ENCODE measurements around the gene PAFAH1B1.

The PAFAH1B1 gene

DNA sequence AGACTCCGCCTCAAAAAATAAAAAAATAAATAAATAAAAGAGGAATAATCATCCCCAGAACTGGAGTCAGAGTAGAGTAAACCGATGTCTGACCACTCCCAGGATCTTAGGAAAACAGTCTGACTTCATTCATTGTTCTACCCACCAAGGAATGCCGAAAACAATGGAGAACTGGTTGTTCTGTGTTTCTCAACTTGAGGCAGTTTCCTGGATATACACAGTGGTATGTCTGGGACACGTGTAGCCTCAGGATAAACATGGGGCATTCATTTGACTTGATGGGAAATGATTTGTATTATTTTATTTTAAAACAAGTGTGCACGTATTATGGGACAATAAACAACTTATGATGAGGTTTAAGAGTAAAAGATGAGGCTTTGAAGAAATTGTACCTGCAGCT lies 32.8 kb upstream of the PAFAH1B1 start:
- no peak overlapping the region for H3K4me3 ChIP-seq (ENCODE audit: low read depth, low read length)
- TF ChIP-seq, protein P1, sequence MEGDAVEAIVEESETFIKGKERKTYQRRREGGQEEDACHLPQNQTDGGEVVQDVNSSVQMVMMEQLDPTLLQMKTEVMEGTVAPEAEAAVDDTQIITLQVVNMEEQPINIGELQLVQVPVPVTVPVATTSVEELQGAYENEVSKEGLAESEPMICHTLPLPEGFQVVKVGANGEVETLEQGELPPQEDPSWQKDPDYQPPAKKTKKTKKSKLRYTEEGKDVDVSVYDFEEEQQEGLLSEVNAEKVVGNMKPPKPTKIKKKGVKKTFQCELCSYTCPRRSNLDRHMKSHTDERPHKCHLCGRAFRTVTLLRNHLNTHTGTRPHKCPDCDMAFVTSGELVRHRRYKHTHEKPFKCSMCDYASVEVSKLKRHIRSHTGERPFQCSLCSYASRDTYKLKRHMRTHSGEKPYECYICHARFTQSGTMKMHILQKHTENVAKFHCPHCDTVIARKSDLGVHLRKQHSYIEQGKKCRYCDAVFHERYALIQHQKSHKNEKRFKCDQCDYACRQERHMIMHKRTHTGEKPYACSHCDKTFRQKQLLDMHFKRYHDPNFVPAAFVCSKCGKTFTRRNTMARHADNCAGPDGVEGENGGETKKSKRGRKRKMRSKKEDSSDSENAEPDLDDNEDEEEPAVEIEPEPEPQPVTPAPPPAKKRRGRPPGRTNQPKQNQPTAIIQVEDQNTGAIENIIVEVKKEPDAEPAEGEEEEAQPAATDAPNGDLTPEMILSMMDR (IDR thresholded peaks at IDR 0.05; ENCODE audit: insufficient read depth, low read depth, low read length, missing control alignments) = no peak
- DNase-seq (ENCODE audit: low read depth) = no peak

DNA sequence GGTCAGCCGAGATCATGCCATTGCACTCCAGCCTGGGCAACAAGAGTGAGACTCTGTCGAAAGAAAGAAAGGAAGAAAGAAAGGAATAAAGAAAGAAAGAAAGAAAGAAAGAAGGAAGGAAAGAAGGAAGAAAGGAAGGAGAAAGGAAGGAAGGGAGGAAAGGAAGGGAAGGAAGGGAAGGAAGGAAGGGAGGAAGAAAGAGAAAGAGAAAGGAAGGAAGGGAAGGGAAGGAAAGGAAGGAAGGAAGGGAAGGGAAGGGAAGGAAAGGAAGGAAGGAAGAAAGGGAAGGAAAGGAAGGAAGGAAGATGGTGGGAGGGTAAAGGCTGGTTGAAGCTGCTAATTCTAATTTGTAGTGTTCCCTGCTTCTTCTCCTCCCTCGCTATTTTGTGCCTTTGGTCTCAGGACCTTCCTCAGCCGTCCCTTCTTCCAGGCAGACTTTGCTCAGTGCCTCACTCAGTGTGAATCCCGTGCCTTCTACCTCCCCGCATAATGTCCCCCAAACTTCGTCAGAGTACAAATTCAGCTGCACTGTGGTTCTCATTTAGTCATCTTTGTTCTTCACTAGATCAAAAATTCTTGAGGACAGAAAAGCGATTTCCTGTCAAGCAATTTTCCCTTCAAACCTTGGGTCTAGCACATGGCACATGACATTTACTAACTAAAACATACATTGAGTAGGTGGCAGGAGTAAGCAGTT lies 31.1 kb upstream of the PAFAH1B1 start:
- no peak for DNase-seq (ENCODE audit: low read depth)
- TF ChIP-seq, protein P1 (IDR thresholded peaks at IDR 0.05; ENCODE audit: insufficient read depth, low read depth, low read length, missing control alignments) = no peak
- H3K4me3 ChIP-seq (ENCODE audit: low read depth, low read length) = no peak overlapping the region

DNA sequence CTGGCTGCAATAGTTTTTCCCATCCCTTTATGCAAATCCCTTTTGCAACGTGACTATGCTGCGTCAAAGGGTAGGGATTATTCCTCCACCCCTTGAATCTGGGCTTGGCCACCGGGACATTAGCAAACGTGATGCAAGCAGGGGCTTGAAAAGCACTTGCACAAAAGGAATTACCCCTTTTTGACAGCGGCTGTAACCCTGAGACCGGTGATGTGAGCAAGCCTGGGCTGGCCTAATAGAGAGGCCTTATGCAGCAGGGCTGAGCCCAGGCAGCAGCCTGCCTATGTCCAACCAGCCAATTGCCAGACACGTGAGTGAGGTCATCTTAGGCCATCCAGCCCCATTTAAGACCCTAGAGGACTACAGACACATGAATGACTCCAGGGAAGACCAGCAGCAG lies 30.4 kb upstream of the PAFAH1B1 start:
- TF ChIP-seq, protein P1 (IDR thresholded peaks at IDR 0.05; ENCODE audit: insufficient read depth, low read depth, low read length, missing control alignments) = no peak
- DNase-seq (ENCODE audit: low read depth) = peak; percentile 9

DNA sequence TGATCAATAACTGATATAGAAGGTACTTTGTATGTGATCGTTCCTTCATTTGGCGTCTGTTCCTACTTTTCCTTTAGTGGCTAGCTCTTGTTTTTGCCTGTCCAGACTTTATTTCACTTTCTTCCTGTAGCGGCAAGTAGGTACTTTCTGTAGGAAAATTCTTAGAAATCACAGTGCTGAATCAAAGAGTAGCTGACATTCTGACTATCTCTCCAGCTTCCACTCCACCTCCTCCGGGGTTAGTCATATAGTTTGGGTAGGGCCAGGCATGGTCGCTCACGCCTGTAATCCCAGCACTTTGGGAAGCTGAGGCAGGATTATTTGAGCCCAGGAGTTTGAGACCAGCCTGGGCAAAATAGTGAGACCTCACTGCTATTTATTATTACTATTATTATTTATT lies 29.9 kb upstream of the PAFAH1B1 start:
- DNase-seq (ENCODE audit: low read depth) = no peak
- H3K4me3 ChIP-seq (ENCODE audit: low read depth, low read length) = no peak overlapping the region
- TF ChIP-seq, protein P1 (IDR thresholded peaks at IDR 0.05; ENCODE audit: insufficient read depth, low read depth, low read length, missing control alignments) = no peak

More for the DNA sequence above, 30.4 kb upstream of the PAFAH1B1 start:
- no peak overlapping the region for H3K4me3 ChIP-seq (ENCODE audit: low read depth, low read length)

DNA sequence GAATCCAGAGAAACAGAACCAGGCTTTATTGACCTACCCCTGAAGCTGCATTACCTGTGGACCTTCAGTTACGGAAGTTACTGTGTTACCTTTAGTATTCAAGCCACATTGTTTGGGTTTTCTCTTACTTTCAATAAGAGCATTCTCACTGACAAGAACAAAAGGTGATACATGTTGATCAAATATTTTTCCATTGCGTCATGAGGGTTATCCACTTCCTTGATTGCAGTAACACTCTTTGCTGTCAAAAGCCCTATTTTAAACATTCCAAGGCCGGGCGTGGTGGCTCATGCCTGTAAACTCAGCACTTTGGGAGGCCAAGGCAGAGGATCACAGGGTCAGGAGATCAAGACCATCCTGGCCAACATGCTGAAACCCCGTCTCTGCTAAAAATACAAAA lies 28.6 kb upstream of the PAFAH1B1 start:
- no peak overlapping the region for H3K4me3 ChIP-seq (ENCODE audit: low read depth, low read length)
- DNase-seq (ENCODE audit: low read depth) = no peak
- TF ChIP-seq, protein P1 (IDR thresholded peaks at IDR 0.05; ENCODE audit: insufficient read depth, low read depth, low read length, missing control alignments) = no peak

DNA sequence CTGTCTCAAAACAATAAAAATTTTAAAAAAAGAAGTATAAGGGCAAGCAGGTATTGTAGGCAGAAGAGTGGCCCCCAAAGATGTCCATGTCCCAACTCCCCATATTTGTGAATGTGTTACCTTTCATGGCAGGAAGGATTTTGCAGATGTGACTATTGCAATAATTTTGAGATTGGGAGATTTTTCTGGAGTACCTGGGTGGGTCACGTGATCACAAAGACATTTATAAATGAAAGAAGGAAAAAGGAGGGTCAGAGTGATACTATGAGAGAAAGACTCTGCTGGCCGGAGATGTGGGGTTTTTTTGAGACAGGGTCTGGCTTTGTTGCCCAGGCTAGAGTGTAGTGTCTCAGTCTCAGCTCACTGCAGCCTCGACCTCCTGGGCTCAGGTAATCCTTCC lies 27.4 kb upstream of the PAFAH1B1 start:
- H3K4me3 ChIP-seq (ENCODE audit: low read depth, low read length) = no peak overlapping the region
- no peak for DNase-seq (ENCODE audit: low read depth)
- TF ChIP-seq, protein P1 (IDR thresholded peaks at IDR 0.05; ENCODE audit: insufficient read depth, low read depth, low read length, missing control alignments) = no peak

Data from GM12865 (cell line).